OCI-LY7 (cell line): Measurements from ENCODE around the gene NEMP2.

Experiments used
- EZH2phosphoT487 ChIP-seq: fragments of 200-600 bp; sonication (generic); IDR thresholded peaks from 2 replicates; pipeline ENCODE4 v1.6.1; 2018; ENCODE audit warnings: low read depth, borderline replicate concordance, mild to moderate bottlenecking, mixed run types, antibody characterized with exemption, low read length, moderate library complexity, mixed read lengths
- TF ChIP-seq, protein P1 (sequence below): fragments of 200-600 bp; sonication (generic); conservative IDR thresholded peaks from 2 replicates; pipeline ENCODE4 v1.5.1; 2014; ENCODE audit warnings: mild to moderate bottlenecking, antibody characterized with exemption, low read length, moderate library complexity, mixed read lengths

- TF ChIP-seq, protein P1, sequence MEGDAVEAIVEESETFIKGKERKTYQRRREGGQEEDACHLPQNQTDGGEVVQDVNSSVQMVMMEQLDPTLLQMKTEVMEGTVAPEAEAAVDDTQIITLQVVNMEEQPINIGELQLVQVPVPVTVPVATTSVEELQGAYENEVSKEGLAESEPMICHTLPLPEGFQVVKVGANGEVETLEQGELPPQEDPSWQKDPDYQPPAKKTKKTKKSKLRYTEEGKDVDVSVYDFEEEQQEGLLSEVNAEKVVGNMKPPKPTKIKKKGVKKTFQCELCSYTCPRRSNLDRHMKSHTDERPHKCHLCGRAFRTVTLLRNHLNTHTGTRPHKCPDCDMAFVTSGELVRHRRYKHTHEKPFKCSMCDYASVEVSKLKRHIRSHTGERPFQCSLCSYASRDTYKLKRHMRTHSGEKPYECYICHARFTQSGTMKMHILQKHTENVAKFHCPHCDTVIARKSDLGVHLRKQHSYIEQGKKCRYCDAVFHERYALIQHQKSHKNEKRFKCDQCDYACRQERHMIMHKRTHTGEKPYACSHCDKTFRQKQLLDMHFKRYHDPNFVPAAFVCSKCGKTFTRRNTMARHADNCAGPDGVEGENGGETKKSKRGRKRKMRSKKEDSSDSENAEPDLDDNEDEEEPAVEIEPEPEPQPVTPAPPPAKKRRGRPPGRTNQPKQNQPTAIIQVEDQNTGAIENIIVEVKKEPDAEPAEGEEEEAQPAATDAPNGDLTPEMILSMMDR = no peak
- no peak for TF ChIP-seq EZH2phosphoT487
Measured at GRCh38 chr2:190564838-190565237, 30.3 kb upstream of the NEMP2 start.
